Vagina (tissue), 2 donors: ENCODE measurements around the gene LGALS4.

Experiments used
- POLR2A ChIP-seq, 2 donors: fragments of 450-650 bp; IDR thresholded peaks; one replicate each; pipeline ENCODE4 v1.6.1; 2017; ENCODE audit warnings: antibody characterized with exemption in 2 of 2, mild to moderate bottlenecking in 2 of 2, moderate library complexity in 2 of 2
- TF ChIP-seq, protein P1 (sequence below), 3 experiments: fragments of 450-650 bp in 2 of 3; fragments of 200-600 bp in 1 of 3; sonication (generic) in 1 of 3; IDR thresholded peaks; one replicate each; pipeline ENCODE4 v1.5.1; 2017 to 2019; ENCODE audit warnings: antibody characterized with exemption in 3 of 3, mild to moderate bottlenecking in 2 of 3, moderate library complexity in 2 of 3

DNA sequence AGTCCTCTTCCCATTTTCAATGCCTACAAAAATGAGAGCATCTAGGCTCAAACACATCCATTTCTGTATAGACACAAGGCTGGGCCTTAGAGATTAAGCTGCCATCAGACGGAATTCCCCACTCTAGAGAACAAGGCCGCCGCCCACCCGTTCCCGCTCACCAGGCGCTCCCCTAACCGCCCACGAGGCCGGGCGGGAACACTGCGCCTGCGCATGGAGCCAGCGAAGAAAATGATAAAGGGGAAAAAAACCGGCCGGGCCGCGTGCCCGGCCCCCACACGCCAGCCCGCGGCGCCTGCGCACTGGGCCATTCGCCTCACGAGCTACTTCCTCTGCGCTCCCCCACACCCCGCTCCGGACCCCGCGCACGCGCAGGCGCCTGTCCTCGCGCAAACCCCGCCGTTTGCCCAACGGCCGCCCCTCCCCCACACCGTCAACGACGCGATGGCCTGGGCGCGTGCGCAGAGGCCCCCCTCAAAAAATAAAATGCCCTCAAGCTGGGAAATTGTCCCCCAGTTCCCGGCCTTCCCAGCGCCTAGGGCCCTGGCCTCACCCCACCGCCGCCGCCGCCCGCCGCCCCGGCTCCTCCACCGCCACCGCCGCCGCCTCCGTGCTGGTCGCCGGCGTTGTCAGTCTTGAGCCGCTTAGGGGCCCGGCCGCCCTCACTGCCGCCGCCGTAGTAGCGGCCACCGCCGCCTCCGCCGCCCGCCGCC, 36.6 kb upstream of the LGALS4 start:
- TF ChIP-seq, protein P1, sequence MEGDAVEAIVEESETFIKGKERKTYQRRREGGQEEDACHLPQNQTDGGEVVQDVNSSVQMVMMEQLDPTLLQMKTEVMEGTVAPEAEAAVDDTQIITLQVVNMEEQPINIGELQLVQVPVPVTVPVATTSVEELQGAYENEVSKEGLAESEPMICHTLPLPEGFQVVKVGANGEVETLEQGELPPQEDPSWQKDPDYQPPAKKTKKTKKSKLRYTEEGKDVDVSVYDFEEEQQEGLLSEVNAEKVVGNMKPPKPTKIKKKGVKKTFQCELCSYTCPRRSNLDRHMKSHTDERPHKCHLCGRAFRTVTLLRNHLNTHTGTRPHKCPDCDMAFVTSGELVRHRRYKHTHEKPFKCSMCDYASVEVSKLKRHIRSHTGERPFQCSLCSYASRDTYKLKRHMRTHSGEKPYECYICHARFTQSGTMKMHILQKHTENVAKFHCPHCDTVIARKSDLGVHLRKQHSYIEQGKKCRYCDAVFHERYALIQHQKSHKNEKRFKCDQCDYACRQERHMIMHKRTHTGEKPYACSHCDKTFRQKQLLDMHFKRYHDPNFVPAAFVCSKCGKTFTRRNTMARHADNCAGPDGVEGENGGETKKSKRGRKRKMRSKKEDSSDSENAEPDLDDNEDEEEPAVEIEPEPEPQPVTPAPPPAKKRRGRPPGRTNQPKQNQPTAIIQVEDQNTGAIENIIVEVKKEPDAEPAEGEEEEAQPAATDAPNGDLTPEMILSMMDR (IDR thresholded peaks at IDR 0.05), result no peak
- no peak for TF ChIP-seq POLR2A (IDR thresholded peaks at IDR 0.05)
